Body of pancreas (tissue), 4 donors: ENCODE results near the gene AQP6.

Experiments
- POLR2A ChIP-seq, 3 donors: fragments of 450-650 bp; IDR thresholded peaks; one replicate each; pipeline ENCODE4 v1.6.1; 2016; ENCODE audit warnings: antibody characterized with exemption in 3 of 3, mild to moderate bottlenecking in 2 of 3
- TF ChIP-seq, protein P1 (sequence below), 7 experiments: fragments of 450-650 bp in 4 of 7; fragments of 200-600 bp in 3 of 7; sonication (generic) in 3 of 7; IDR thresholded peaks; one replicate each; pipeline ENCODE4 v1.5.1; 2016 to 2019; ENCODE audit warnings: antibody characterized with exemption in 7 of 7

DNA sequence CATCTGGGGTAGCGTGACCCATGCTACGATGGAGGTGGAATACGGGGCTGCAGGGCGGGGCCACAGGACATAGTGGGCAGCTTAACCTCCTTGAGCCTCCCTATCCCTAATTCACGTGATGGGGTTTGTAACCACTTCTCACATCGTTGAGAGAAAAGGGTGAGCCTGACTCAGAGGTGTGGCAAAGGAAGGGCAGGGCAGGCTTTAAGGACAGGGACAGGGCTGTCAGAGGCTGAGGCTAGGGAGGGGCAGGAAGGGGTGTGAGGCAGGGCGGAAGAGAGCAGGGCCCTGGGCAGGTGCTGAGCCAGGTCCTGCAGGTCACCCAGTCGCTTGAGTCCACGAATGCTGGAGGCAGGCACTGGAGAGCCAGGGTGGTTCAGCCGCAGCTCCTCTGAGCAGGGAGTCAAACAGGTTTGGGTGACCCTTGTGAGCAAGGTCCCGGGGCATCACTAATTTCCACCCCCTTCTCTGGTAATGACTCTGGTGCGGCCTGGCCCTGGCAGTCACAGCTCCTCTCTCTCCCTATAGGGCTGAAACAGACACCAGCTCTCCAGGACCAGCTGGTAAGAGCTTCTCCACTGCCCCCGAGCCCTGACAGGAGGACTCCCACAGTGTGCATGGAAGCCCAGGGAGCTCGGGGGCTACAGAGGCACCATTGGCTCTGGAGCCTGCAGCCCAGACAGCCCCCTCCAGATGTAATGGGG is 29.7 kb upstream of the AQP6 start:
- TF ChIP-seq, protein P1, sequence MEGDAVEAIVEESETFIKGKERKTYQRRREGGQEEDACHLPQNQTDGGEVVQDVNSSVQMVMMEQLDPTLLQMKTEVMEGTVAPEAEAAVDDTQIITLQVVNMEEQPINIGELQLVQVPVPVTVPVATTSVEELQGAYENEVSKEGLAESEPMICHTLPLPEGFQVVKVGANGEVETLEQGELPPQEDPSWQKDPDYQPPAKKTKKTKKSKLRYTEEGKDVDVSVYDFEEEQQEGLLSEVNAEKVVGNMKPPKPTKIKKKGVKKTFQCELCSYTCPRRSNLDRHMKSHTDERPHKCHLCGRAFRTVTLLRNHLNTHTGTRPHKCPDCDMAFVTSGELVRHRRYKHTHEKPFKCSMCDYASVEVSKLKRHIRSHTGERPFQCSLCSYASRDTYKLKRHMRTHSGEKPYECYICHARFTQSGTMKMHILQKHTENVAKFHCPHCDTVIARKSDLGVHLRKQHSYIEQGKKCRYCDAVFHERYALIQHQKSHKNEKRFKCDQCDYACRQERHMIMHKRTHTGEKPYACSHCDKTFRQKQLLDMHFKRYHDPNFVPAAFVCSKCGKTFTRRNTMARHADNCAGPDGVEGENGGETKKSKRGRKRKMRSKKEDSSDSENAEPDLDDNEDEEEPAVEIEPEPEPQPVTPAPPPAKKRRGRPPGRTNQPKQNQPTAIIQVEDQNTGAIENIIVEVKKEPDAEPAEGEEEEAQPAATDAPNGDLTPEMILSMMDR (IDR thresholded peaks at IDR 0.05): no peak
- TF ChIP-seq POLR2A (IDR thresholded peaks at IDR 0.05): no peak
